ENCODE results near the gene WDR87.

The WDR87 gene

GRCh38 chr19:37938353-37938752, 32.0 kb upstream of the WDR87 start:
- H3K27me3 ChIP-seq (ENCODE audit: insufficient read depth, low read length), result no peaks in the 10 kb centered on the region
- no peak overlapping the region for H3K4me3 ChIP-seq (ENCODE audit: low read depth, low read length, poor library complexity, severe bottlenecking)
- no peaks in the 10 kb centered on the region for H3K9me2 ChIP-seq (ENCODE audit: low read depth, low read length)
- H3K4me2 ChIP-seq (ENCODE audit: low read length), result no peak overlapping the region
- TF ChIP-seq EZH2 (IDR thresholded peaks at IDR 0.05; ENCODE audit: borderline replicate concordance, low read length) (no peak), CTCF (IDR thresholded peaks at IDR 0.05; ENCODE audit: low read length) (no peak)
- peaks cover 3% of the 10 kb centered on the region for H3K4me1 ChIP-seq (ENCODE audit: insufficient read depth, low read length, severe bottlenecking)
- peaks cover 17% of the 10 kb centered on the region; the same call in 1 of the 2 replicates for H3K79me2 ChIP-seq (ENCODE audit: insufficient read depth, low read length)
- no peak overlapping the region for H2AFZ ChIP-seq (ENCODE audit: low read length)
- peaks cover 56% of the 10 kb centered on the region for H3K36me3 ChIP-seq (ENCODE audit: insufficient read depth, low read length)
- no peak overlapping the region for H3K9ac ChIP-seq (ENCODE audit: low read length)
- no peaks in the 10 kb centered on the region; the same call in 1 of the 2 replicates for H3F3A ChIP-seq (ENCODE audit: insufficient read depth, low read length)
- no peaks in the 10 kb centered on the region for H4K20me1 ChIP-seq (ENCODE audit: insufficient read depth, low read length)
- H3K9me3 ChIP-seq (ENCODE audit: low read length), result peaks cover 23% of the 10 kb centered on the region
- H3K27ac ChIP-seq (ENCODE audit: low read depth, low read length, poor library complexity, severe bottlenecking), result no peak overlapping the region

- TF ChIP-seq CTCF (IDR thresholded peaks at IDR 0.05; ENCODE audit: low read length) (no peak), EZH2 (IDR thresholded peaks at IDR 0.05; ENCODE audit: borderline replicate concordance, low read length) (no peak)
- Histone ChIP-seq H3F3A (ENCODE audit: insufficient read depth, low read length) (no peaks in the 10 kb centered on the region; the same call in 1 of the 2 replicates), H3K9me2 (ENCODE audit: low read depth, low read length) (no peaks in the 10 kb centered on the region), H3K4me1 (ENCODE audit: insufficient read depth, low read length, severe bottlenecking) (peaks cover 17% of the 10 kb centered on the region), H3K9ac (ENCODE audit: low read length) (no peak overlapping the region), H3K9me3 (ENCODE audit: low read length) (peaks cover 23% of the 10 kb centered on the region), H2AFZ (ENCODE audit: low read length) (no peak overlapping the region), H3K4me2 (ENCODE audit: low read length) (no peak overlapping the region), H4K20me1 (ENCODE audit: insufficient read depth, low read length) (no peaks in the 10 kb centered on the region), H3K4me3 (ENCODE audit: low read depth, low read length, poor library complexity, severe bottlenecking) (no peak overlapping the region), H3K27ac (ENCODE audit: low read depth, low read length, poor library complexity, severe bottlenecking) (no peak overlapping the region), H3K27me3 (ENCODE audit: insufficient read depth, low read length) (no peaks in the 10 kb centered on the region), H3K79me2 (ENCODE audit: insufficient read depth, low read length) (peaks cover 17% of the 10 kb centered on the region; the same call in 1 of the 2 replicates), H3K36me3 (ENCODE audit: insufficient read depth, low read length) (peaks cover 56% of the 10 kb centered on the region)
These were observed 30.5 kb upstream of the WDR87 start for GRCh38 chr19:37936886-37937285.

GRCh38 chr19:37936166-37936565, 29.8 kb upstream of the WDR87 start:
- TF ChIP-seq EZH2 (IDR thresholded peaks at IDR 0.05; ENCODE audit: borderline replicate concordance, low read length) (no peak), CTCF (IDR thresholded peaks at IDR 0.05; ENCODE audit: low read length) (no peak)
- Histone ChIP-seq H3K27me3 (ENCODE audit: insufficient read depth, low read length) (no peaks in the 10 kb centered on the region), H3F3A (ENCODE audit: insufficient read depth, low read length) (no peaks in the 10 kb centered on the region; the same call in 1 of the 2 replicates), H4K20me1 (ENCODE audit: insufficient read depth, low read length) (no peaks in the 10 kb centered on the region), H2AFZ (ENCODE audit: low read length) (no peak overlapping the region), H3K9me3 (ENCODE audit: low read length) (peaks cover 23% of the 10 kb centered on the region), H3K9me2 (ENCODE audit: low read depth, low read length) (no peaks in the 10 kb centered on the region), H3K79me2 (ENCODE audit: insufficient read depth, low read length) (peaks cover 17% of the 10 kb centered on the region; the same call in 1 of the 2 replicates), H3K9ac (ENCODE audit: low read length) (no peak overlapping the region), H3K4me2 (ENCODE audit: low read length) (no peak overlapping the region), H3K4me1 (ENCODE audit: insufficient read depth, low read length, severe bottlenecking) (peaks cover 25% of the 10 kb centered on the region), H3K4me3 (ENCODE audit: low read depth, low read length, poor library complexity, severe bottlenecking) (no peak overlapping the region), H3K36me3 (ENCODE audit: insufficient read depth, low read length) (peaks cover 57% of the 10 kb centered on the region), H3K27ac (ENCODE audit: low read depth, low read length, poor library complexity, severe bottlenecking) (no peak overlapping the region)

Measured in OCI-LY1 (cell line).